SJCRH30 (cell line): ENCODE results near the gene EMC6. TPM values are rescaled to one million over a fixed set of nuclear protein-coding genes. Genes with fewer than 3 reads are reported as not detected.

Source experiments
- DNase-seq, 2 experiments: peaks; one replicate each; pipeline ENCODE4 v3.0.0-alpha.2; 2015 to 2020
- H3K27ac ChIP-seq: fragments of 250-450 bp; sonication (Bioruptor Pico); 2 replicates; pipeline ENCODE4 v1.5.1; 2020; ENCODE audit warnings: mild to moderate bottlenecking, moderate library complexity
- H3K27me3 ChIP-seq: fragments of 250-450 bp; sonication (Bioruptor Pico); 2 replicates; pipeline ENCODE4 v1.5.1; 2020; ENCODE audit warnings: mild to moderate bottlenecking, moderate library complexity
- H3K36me3 ChIP-seq: fragments of 250-450 bp; sonication (Bioruptor Pico); 2 replicates; pipeline ENCODE4 v1.5.1; 2020; ENCODE audit warnings: mild to moderate bottlenecking, moderate library complexity
- H3K4me1 ChIP-seq: fragments of 250-450 bp; sonication (Bioruptor Pico); 2 replicates; pipeline ENCODE4 v1.5.1; 2020; ENCODE audit warnings: mild to moderate bottlenecking, moderate library complexity
- H3K4me3 ChIP-seq: fragments of 250-450 bp; sonication (Bioruptor Pico); 2 replicates; pipeline ENCODE4 v1.5.1; 2020; ENCODE audit warnings: mild to moderate bottlenecking, moderate library complexity
- H3K9me3 ChIP-seq: fragments of 250-450 bp; sonication (Bioruptor Pico); replicated peaks from 2 replicates; pipeline ENCODE4 v1.5.1; 2020; ENCODE audit warnings: mild to moderate bottlenecking, moderate library complexity
- total RNA-seq: library from RNA; depleted of rRNA; stranded (reverse); fragments of >200 nt; shearing (Covaris generic); gene quantifications from 2 replicates; pipeline ENCODE4 v1.2.3, GENCODE V29; 2014

Gene EMC6
- total RNA-seq, 1 experiment from 2014 or later: 25.3 TPM

GRCh38 chr17:3663102-3664011 is 5.3 kb upstream of the EMC6 start:
- Histone ChIP-seq H3K4me3 (no peak overlapping the region), H3K9me3 (no peaks in the 10 kb centered on the region), H3K27me3 (no peaks in the 10 kb centered on the region), H3K27ac (no peak overlapping the region), H3K36me3 (no peaks in the 10 kb centered on the region), H3K4me1 (no peaks in the 10 kb centered on the region; the same call in 1 of the 2 replicates)
- no peak for DNase-seq

- H3K9me3 ChIP-seq: no peaks in the 10 kb centered on the region
- DNase-seq: no peak
- no peak overlapping the region for H3K4me3 ChIP-seq
- no peaks in the 10 kb centered on the region for H3K4me1 ChIP-seq
- no peaks in the 10 kb centered on the region for H3K36me3 ChIP-seq
- H3K27me3 ChIP-seq: no peaks in the 10 kb centered on the region
- H3K27ac ChIP-seq: no peak overlapping the region
These were observed 2.8 kb upstream of the EMC6 start for GRCh38 chr17:3665834-3666233.

DNA sequence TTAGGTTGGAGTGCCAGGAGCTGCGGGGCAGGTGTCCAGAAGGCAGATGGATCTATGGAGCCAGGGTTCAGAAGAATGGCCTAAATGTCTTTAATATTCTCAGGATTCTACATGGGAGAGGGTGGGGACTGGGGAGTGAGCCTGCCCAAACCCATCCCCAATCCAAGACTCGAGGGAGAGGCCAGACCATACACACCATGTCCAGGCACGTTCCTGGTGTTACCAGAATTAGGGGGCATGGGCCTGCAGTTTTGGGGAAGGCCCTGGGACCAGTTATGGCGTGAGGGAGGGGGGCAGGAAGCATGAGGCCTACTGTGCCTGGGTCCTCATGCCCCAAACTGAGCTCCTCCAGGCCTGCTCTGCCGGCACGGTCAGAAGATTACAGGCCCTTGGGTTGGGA is 2.1 kb upstream of the EMC6 start:
- no peaks in the 10 kb centered on the region for H3K27me3 ChIP-seq
- H3K27ac ChIP-seq: no peak overlapping the region
- no peak for DNase-seq
- no peaks in the 10 kb centered on the region for H3K9me3 ChIP-seq
- H3K4me1 ChIP-seq: no peaks in the 10 kb centered on the region
- no peak overlapping the region for H3K4me3 ChIP-seq
- H3K36me3 ChIP-seq: no peaks in the 10 kb centered on the region

- peak; percentile 76 to 83 for DNase-seq
- no peaks in the 10 kb centered on the region for H3K36me3 ChIP-seq
- peak overlapping the region; percentile 82 for H3K27ac ChIP-seq
- no peaks in the 10 kb centered on the region for H3K4me1 ChIP-seq
- H3K4me3 ChIP-seq: peak overlapping the region; percentile 83
- no peaks in the 10 kb centered on the region for H3K27me3 ChIP-seq
- no peaks in the 10 kb centered on the region for H3K9me3 ChIP-seq
These were observed 990 bp upstream of the EMC6 start for GRCh38 chr17:3667366-3668278.

GRCh38 chr17:3669085-3669347 is 404 bp downstream of the EMC6 start:
- peak overlapping the region; percentile 83 for H3K4me3 ChIP-seq
- peak overlapping the region; percentile 63 for H3K27ac ChIP-seq
- no peaks in the 10 kb centered on the region for H3K36me3 ChIP-seq
- H3K9me3 ChIP-seq: no peaks in the 10 kb centered on the region
- DNase-seq: no peak
- H3K4me1 ChIP-seq: no peaks in the 10 kb centered on the region
- no peaks in the 10 kb centered on the region for H3K27me3 ChIP-seq

GRCh38 chr17:3669548-3669947 is 936 bp downstream of the EMC6 start:
- no peaks in the 10 kb centered on the region for H3K9me3 ChIP-seq
- H3K27ac ChIP-seq: no peak overlapping the region
- no peaks in the 10 kb centered on the region for H3K27me3 ChIP-seq
- no peaks in the 10 kb centered on the region for H3K4me1 ChIP-seq
- DNase-seq: no peak
- no peaks in the 10 kb centered on the region for H3K36me3 ChIP-seq
- H3K4me3 ChIP-seq: peak overlapping the region; percentile 83

DNA sequence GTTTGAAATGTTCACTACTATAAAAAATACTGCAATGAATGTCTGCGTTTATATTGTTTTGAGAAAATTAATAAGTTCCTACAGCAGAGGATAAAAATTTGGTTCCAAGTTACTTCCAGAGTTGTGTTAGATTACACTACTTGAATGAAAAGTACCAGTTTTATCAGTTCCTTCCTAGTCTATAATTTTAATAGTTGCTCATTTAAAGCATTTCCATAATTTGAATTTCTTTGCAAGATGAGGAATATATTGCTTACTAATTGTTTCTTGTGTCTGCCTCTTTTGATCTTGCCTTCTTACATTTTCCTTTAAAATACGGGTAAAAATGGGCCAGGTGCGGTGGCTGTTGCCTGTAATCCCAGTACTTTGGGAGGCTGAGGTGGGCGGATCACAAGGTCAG is 4.0 kb downstream of the EMC6 start:
- H3K4me3 ChIP-seq: no peak overlapping the region
- H3K9me3 ChIP-seq: no peaks in the 10 kb centered on the region

GRCh38 chr17:3675886-3676285 is 7.3 kb downstream of the EMC6 start:
- Histone ChIP-seq H3K9me3 (no peaks in the 10 kb centered on the region), H3K27ac (no peak overlapping the region)
- DNase-seq: no peak

More for the DNA sequence above, 4.0 kb downstream of the EMC6 start:
- no peaks in the 10 kb centered on the region for H3K4me1 ChIP-seq
- no peaks in the 10 kb centered on the region for H3K36me3 ChIP-seq
- H3K27ac ChIP-seq: no peak overlapping the region
- DNase-seq: no peak
- no peaks in the 10 kb centered on the region for H3K27me3 ChIP-seq

GRCh38 chr17:3678095-3678820 is 9.6 kb downstream of the EMC6 start:
- Histone ChIP-seq H3K4me3 (no peak overlapping the region), H3K4me1 (no peaks in the 10 kb centered on the region), H3K27me3 (no peaks in the 10 kb centered on the region), H3K36me3 (no peaks in the 10 kb centered on the region), H3K9me3 (no peaks in the 10 kb centered on the region), H3K27ac (no peak overlapping the region)
- no peak for DNase-seq

More at GRCh38 chr17:3675886-3676285, 7.3 kb downstream of the EMC6 start:
- Histone ChIP-seq H3K4me1 (no peaks in the 10 kb centered on the region), H3K4me3 (no peak overlapping the region), H3K36me3 (no peaks in the 10 kb centered on the region), H3K27me3 (no peaks in the 10 kb centered on the region)

GRCh38 chr17:3678821-3679530 is 10.4 kb downstream of the EMC6 start:
- H3K27ac ChIP-seq: no peak overlapping the region
- H3K36me3 ChIP-seq: no peaks in the 10 kb centered on the region
- no peak for DNase-seq
- H3K4me1 ChIP-seq: no peaks in the 10 kb centered on the region
- H3K27me3 ChIP-seq: no peaks in the 10 kb centered on the region
- H3K9me3 ChIP-seq: no peaks in the 10 kb centered on the region
- no peak overlapping the region for H3K4me3 ChIP-seq

DNA sequence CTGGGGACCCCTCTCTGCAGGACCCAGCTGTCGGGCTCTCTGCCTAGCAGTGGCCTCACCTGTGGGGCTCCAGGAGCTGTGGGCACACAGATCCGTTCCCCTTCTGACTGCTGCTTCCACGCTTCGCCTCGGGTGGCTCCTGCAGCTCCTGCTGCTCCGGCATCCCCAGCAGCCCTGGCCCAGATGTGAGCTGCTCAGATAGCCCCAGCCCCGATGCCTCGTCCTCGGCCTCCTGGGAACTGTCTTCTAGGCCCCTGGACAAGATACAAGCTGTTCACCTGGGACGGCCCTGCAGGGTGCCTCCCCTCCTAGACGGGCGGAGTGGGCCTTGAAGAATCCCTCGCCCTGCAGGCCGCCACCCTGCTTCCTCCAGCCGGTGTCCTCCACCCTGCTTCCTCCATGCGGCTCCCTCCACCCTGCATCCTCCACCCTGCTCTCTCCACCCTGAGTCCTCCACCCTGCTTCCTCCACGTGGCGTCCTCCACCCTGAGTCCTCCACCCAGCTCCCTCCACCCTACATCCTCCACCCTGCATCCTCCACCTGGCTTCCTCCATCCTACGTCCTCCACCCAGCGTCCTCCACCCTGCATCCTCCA is 11.0 kb downstream of the EMC6 start:
- Histone ChIP-seq H3K9me3 (no peaks in the 10 kb centered on the region), H3K27me3 (no peaks in the 10 kb centered on the region), H3K27ac (no peak overlapping the region), H3K4me3 (no peak overlapping the region), H3K4me1 (no peaks in the 10 kb centered on the region), H3K36me3 (no peaks in the 10 kb centered on the region)
- no peak for DNase-seq

DNA sequence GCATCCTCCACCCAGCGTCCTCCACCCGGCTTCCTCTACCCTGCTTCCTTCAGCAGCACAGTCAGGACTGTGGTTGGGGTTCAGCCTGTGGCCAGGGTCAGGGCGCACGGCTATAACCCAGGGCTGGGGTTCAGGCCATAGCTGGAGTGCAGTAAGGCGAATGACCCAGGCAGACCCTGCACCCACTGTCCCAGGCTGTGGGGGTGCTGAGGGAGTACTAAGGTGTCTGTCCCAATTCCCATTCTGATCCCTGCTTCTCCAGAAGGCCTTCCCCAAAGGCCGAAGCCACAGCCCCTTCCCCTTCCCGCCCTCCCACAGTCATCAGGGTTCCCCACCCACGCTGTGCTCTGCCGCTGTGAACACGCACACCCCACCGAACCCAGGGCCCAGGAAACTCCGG is 12.4 kb downstream of the EMC6 start:
- no peaks in the 10 kb centered on the region for H3K4me1 ChIP-seq
- no peaks in the 10 kb centered on the region for H3K27me3 ChIP-seq
- no peaks in the 10 kb centered on the region for H3K9me3 ChIP-seq
- no peaks in the 10 kb centered on the region for H3K36me3 ChIP-seq
- no peak for DNase-seq
- no peak overlapping the region for H3K4me3 ChIP-seq
- H3K27ac ChIP-seq: no peak overlapping the region

DNA sequence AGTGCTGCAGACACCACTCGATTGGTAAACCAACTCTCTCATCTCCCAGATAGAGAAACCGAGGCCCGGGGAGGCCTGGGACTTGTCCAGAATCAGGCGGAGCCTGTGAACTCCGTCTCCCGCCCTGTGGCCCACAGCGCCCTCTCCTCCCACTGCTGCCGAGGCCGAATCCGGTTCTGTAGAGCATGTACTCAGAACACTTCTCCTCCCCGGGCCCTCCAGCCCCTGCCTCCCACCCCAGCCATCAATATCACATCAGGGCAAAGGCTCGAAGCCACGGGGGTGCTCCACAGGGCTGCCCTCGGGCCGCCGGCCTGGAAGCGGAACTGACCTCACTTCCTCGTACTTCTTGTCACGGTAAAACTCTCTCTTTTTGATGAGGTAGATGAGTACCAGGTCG is 13.0 kb downstream of the EMC6 start:
- no peak overlapping the region for H3K27ac ChIP-seq
- H3K9me3 ChIP-seq: no peaks in the 10 kb centered on the region
- no peaks in the 10 kb centered on the region for H3K27me3 ChIP-seq
- no peak overlapping the region for H3K4me3 ChIP-seq
- DNase-seq: no peak
- H3K36me3 ChIP-seq: no peaks in the 10 kb centered on the region
- no peaks in the 10 kb centered on the region for H3K4me1 ChIP-seq

DNA sequence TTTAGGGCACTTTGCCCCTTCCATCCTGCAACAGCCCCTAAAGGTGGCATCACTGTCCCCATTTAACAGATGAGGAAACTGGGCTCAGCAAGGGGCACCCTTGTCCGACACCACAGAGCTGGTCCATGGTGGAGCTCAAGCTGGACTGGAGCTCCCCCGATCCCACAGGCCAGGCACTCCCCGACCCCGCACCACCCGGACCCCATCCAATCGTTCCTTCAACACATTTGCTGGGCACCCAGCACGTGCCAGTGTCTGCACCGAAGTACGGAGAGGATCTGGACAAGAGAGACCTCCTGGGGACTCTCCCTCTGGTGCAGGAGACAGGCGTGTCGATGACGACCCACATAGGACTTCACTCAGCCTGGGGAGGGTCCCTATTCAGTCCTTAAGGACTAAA is 13.4 kb downstream of the EMC6 start:
- DNase-seq: no peak

More for the DNA sequence above, 13.4 kb downstream of the EMC6 start:
- H3K4me1 ChIP-seq: no peaks in the 10 kb centered on the region
- H3K9me3 ChIP-seq: no peaks in the 10 kb centered on the region
- H3K27ac ChIP-seq: no peak overlapping the region
- H3K36me3 ChIP-seq: no peaks in the 10 kb centered on the region
- H3K27me3 ChIP-seq: no peaks in the 10 kb centered on the region
- no peak overlapping the region for H3K4me3 ChIP-seq
